Sigmoid colon (tissue), 7 donors: Measurements from ENCODE around the gene AK3. TPM values are rescaled to one million over a fixed set of nuclear protein-coding genes. Genes with fewer than 3 reads are reported as not detected.

ENCODE experiments used
- DNase-seq: peaks from one replicate; pipeline ENCODE4 v3.0.0-alpha.2; 2019
- H3K27ac ChIP-seq, 4 donors: fragments of 200-600 bp; sonication (generic); one replicate each; pipeline ENCODE4 v1.5.1; 2016 to 2019; ENCODE audit warnings: mild to moderate bottlenecking in 1 of 4
- H3K27me3 ChIP-seq, 3 donors: fragments of 200-600 bp; sonication (generic); one replicate each; pipeline ENCODE4 v1.5.1; 2019; ENCODE audit warnings: mild to moderate bottlenecking in 1 of 3
- H3K36me3 ChIP-seq, 4 donors: fragments of 200-600 bp; sonication (generic); one replicate each; pipeline ENCODE4 v1.5.1; 2016 to 2019
- H3K4me1 ChIP-seq, 4 donors: fragments of 200-600 bp; sonication (generic); one replicate each; pipeline ENCODE4 v1.5.1; 2017 to 2019
- H3K4me3 ChIP-seq, 4 donors: fragments of 200-600 bp; sonication (generic); one replicate each; pipeline ENCODE4 v1.5.1; 2017 to 2019; ENCODE audit warnings: mild to moderate bottlenecking in 2 of 4, moderate library complexity in 1 of 4
- H3K9me3 ChIP-seq, 4 donors: fragments of 200-600 bp in 3 of 4; sonication (generic) in 3 of 4; one replicate each; pipeline versions ENCODE4 v1.5.1 to v1.6.1; 2013 to 2019
- EP300 ChIP-seq, 4 donors: sonication (generic); formaldehyde crosslinking; IDR thresholded peaks; one replicate each; pipeline ENCODE4 v1.6.1; 2017; ENCODE audit warnings: antibody characterized with exemption in 4 of 4
- POLR2A ChIP-seq, 2 donors: fragments of 450-650 bp; IDR thresholded peaks; one replicate each; pipeline ENCODE4 v1.6.1; 2016; ENCODE audit warnings: antibody characterized with exemption in 2 of 2, mild to moderate bottlenecking in 2 of 2, moderate library complexity in 2 of 2
- POLR2AphosphoS5 ChIP-seq, 4 donors: sonication (generic); formaldehyde crosslinking; IDR thresholded peaks; one replicate each; pipeline ENCODE4 v1.6.1; 2017; ENCODE audit warnings: antibody characterized with exemption in 4 of 4
- WGBS, 2 donors: extraction: QIAGEN DNeasy Blood & Tissue Kit; methylation state at CpG; one replicate each; pipeline ENCODE4 v1.1.7; 2013; 5-methylcytosine and 5-hydroxymethylcytosine counted together
- intact Hi-C: fragments of 100-400 bp; cut with DNase I; formaldehyde crosslinking; loops from one replicate; pipeline ENCODE4 v1.15.1; 2023
- polyA plus RNA-seq, 3 donors: library from polyadenylated mRNA; stranded (reverse); fragments of 200-250 nt; gene quantifications; one replicate each; pipeline ENCODE4 v1.2.3, GENCODE V29; 2013
- total RNA-seq, 4 donors: library from RNA; depleted of rRNA; stranded (reverse); fragments of >200 nt; gene quantifications; one replicate each; pipeline ENCODE4 v1.1.0, GENCODE V29; 2016
- TF ChIP-seq, protein P1 (sequence below), 4 experiments: fragments of 450-650 bp in 3 of 4; fragments of 200-600 bp in 1 of 4; IDR thresholded peaks; one replicate each; pipeline ENCODE4 v1.5.1; 2016 to 2019; ENCODE audit warnings: antibody characterized with exemption in 4 of 4, mild to moderate bottlenecking in 3 of 4, moderate library complexity in 2 of 4
- donor health status: healthy with polysubstance abuse.
- donor health status: Bipolar disorder and iron deficiency.
- donor health status: healthy.

Gene AK3
- total and polyA plus RNA-seq, 7 donors: 36.8 to 122 (median 102) TPM

DNA sequence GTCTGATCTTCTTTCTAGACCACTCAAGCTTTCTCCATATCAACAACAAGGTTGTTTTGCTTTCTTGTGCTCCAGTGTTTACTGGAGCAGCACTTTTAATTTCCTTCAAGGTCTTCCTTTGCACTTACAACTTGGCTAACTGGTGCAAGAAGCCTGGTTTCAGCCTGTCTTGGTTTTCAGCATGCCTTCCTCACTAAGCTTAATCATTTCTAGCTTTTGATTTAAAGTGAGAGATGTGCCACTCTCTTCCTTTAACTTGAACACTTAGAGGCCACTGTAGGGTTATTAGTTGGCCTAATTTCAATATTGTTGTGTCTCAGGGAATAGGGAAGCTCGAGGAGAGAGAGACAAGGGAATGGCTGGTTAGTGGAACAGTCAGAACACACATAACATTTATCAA, 13.4 kb downstream of the AK3 start:
- TF ChIP-seq POLR2AphosphoS5 (IDR thresholded peaks at IDR 0.05): no peak
- no peak overlapping the region for H3K4me3 ChIP-seq
- no peaks in the 10 kb centered on the region for H3K27me3 ChIP-seq
- H3K9me3 ChIP-seq: no peaks in the 10 kb centered on the region
- no peaks in the 10 kb centered on the region for H3K4me1 ChIP-seq
- no peak for DNase-seq
- no peak overlapping the region for H3K27ac ChIP-seq
- WGBS, 2 donors: 58 to 73% methylated on average over 1 of the region's 1 CpG
- intact Hi-C loops: no loop called here
- peaks cover 0 to 3% (median 0%) of the 10 kb centered on the region in 4 donors for H3K36me3 ChIP-seq

DNA sequence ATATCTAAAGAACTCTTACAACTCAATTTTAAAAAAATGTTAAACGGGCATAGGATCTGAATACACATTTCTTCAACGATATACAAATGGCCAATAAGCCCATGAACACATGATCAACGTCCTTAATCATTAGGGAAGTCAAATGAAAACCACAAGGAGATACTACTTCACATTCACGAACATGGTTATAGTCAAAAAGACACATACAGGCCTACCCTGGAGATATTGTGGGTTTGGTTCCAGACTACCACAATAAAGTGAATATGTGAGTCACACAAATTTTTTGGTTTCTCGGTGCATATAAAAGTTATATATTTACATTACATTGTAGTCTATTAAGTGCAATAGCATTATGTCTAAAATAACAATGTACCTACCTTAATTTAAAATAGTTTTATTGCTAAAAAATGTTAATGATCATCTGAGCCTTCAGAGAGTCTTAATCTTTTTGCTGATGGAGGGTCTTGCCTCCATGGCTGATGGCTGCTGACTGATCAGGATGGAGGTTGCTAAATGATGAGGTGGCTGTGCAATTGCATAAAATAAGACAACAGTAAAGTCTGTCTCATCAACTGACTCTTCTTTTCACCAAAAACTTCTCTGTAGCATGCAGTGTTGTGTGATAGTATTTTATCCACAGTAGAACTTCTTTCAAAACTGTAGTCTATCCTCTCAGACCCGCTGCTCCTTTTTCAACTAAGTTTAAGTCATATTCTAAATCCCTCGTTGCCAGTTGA, 15.1 kb downstream of the AK3 start:
- Histone ChIP-seq H3K36me3 (peaks cover 0 to 18% (median 2%) of the 10 kb centered on the region in 4 donors), H3K27me3 (no peaks in the 10 kb centered on the region), H3K9me3 (no peaks in the 10 kb centered on the region), H3K4me1 (no peaks in the 10 kb centered on the region), H3K4me3 (no peak overlapping the region), H3K27ac (no peak overlapping the region)
- intact Hi-C loops: no loop called here
- no peak for TF ChIP-seq EP300 (IDR thresholded peaks at IDR 0.05)
- no peak for TF ChIP-seq POLR2AphosphoS5 (IDR thresholded peaks at IDR 0.05)
- TF ChIP-seq POLR2A (IDR thresholded peaks at IDR 0.05): no peak
- TF ChIP-seq, protein P1, sequence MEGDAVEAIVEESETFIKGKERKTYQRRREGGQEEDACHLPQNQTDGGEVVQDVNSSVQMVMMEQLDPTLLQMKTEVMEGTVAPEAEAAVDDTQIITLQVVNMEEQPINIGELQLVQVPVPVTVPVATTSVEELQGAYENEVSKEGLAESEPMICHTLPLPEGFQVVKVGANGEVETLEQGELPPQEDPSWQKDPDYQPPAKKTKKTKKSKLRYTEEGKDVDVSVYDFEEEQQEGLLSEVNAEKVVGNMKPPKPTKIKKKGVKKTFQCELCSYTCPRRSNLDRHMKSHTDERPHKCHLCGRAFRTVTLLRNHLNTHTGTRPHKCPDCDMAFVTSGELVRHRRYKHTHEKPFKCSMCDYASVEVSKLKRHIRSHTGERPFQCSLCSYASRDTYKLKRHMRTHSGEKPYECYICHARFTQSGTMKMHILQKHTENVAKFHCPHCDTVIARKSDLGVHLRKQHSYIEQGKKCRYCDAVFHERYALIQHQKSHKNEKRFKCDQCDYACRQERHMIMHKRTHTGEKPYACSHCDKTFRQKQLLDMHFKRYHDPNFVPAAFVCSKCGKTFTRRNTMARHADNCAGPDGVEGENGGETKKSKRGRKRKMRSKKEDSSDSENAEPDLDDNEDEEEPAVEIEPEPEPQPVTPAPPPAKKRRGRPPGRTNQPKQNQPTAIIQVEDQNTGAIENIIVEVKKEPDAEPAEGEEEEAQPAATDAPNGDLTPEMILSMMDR (IDR thresholded peaks at IDR 0.05): no peak
- 81 to 83% methylated on average over 7 of the region's 7 CpGs for WGBS, 2 donors
- no peak for DNase-seq

DNA sequence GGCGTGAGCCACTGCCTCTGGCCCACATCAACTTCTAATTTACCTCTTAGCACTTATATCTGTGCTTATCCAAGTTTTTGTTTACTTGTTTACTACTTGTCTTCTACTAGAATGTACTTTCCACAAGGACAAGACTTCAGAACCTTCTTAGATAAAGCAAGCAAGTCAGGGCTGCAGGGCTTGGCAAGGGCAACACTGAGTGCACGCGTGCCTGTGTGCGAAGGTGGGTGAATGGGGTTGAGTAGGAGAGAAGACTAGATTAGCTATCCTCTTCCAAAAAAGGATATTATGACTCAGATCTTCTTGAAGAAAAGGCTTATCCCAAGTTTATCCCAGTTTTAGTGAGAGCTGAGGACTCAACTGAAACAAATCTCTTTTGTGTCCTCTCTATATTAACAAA, 19.3 kb downstream of the AK3 start:
- H3K27ac ChIP-seq: no peak overlapping the region
- TF ChIP-seq EP300 (IDR thresholded peaks at IDR 0.05) (no peak), POLR2A (IDR thresholded peaks at IDR 0.05) (no peak), POLR2AphosphoS5 (IDR thresholded peaks at IDR 0.05) (no peak)
- TF ChIP-seq, protein P1 (IDR thresholded peaks at IDR 0.05): no peak
- intact Hi-C loops: no loop called here
- peaks cover 20 to 50% (median 24%) of the 10 kb centered on the region in 4 donors for H3K36me3 ChIP-seq
- no peaks in the 10 kb centered on the region for H3K4me1 ChIP-seq
- no peak for DNase-seq
- no peak overlapping the region for H3K4me3 ChIP-seq
- no peaks in the 10 kb centered on the region for H3K27me3 ChIP-seq
- WGBS, 2 donors: 72 to 96% methylated on average over 4 of the region's 4 CpGs
- H3K9me3 ChIP-seq: no peaks in the 10 kb centered on the region

DNA sequence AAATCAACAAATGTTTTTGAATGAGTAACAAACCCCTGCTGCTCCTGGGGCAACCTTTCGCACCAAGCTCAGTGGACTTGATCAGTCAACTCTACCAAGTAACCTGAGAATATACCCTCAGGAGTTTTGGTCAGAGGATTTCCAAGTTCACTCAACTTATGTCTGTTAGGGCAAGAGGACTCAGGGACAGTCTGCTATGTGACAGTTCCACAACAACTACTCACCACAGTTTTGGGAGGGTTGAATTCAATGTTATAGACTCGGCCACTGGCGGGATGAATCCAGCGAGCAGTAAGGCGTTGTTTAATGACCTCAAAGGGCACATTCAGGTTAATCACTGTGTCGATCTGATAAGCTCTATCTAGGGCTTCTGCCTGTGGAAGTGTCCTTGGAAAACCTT, 22.1 kb downstream of the AK3 start:
- Histone ChIP-seq H3K27me3 (no peaks in the 10 kb centered on the region), H3K36me3 (peaks cover 23 to 77% (median 36%) of the 10 kb centered on the region in 4 donors), H3K4me1 (no peaks in the 10 kb centered on the region), H3K27ac (no peak overlapping the region), H3K4me3 (no peak overlapping the region), H3K9me3 (no peaks in the 10 kb centered on the region)
- intact Hi-C loops: no loop called here
- no peak for DNase-seq
- 86 to 93% methylated on average over 6 of the region's 6 CpGs for WGBS, 2 donors
- TF ChIP-seq, protein P1 (IDR thresholded peaks at IDR 0.05): no peak
- TF ChIP-seq EP300 (IDR thresholded peaks at IDR 0.05) (no peak), POLR2AphosphoS5 (IDR thresholded peaks at IDR 0.05) (no peak), POLR2A (IDR thresholded peaks at IDR 0.05) (no peak)

DNA sequence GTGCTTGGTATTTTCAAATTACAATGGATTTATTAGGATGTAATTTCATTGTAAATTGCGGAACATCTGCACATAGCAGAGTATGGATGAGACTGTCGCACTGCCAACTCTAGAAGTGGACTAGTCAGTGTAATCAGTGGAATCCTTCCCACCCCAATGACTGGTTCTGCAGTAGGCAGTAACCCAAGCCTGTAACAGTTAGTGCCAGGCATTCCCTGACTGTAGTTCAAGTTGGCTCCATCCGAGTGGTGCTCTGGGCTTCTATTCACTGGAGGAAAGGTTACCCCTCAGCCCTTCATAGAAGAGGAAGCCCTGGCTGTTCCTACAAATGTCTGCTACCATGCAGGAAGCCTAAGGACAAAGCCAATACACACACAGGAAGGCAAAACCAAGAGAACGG, 23.2 kb downstream of the AK3 start:
- H3K27ac ChIP-seq: no peak overlapping the region
- WGBS, 2 donors: 94 to 96% methylated on average over 4 of the region's 4 CpGs
- H3K36me3 ChIP-seq: peaks cover 23 to 85% (median 41%) of the 10 kb centered on the region in 4 donors
- H3K9me3 ChIP-seq: no peaks in the 10 kb centered on the region
- H3K4me3 ChIP-seq: no peak overlapping the region
- no peak for DNase-seq
- H3K4me1 ChIP-seq: no peaks in the 10 kb centered on the region
- TF ChIP-seq, protein P1 (IDR thresholded peaks at IDR 0.05): no peak
- no peaks in the 10 kb centered on the region for H3K27me3 ChIP-seq
- intact Hi-C loops: no loop called here
